Osteoblast (primary cell): Measurements from ENCODE around the gene NFYA. TPM values are rescaled to one million over a fixed set of nuclear protein-coding genes. Genes with fewer than 3 reads are reported as not detected.
A peak's percentile ranks its signal among the peaks of the same experiment; 100 is the strongest.

Source experiments
- DNase-seq: peaks from one replicate; pipeline ENCODE4 v3.0.0; 2011; ENCODE audit warnings: low spot score, mixed read lengths; ENCODE audit not compliant: insufficient read length; ENCODE audit errors: missing footprints
- H2AFZ ChIP-seq: 2 replicates; pipeline ENCODE4 v1.6.0; 2011; ENCODE audit warnings: mild to moderate bottlenecking, low read length
- H3K27ac ChIP-seq: 2 replicates; pipeline ENCODE4 v1.5.1; 2011; ENCODE audit warnings: mild to moderate bottlenecking, low read depth, low read length, moderate library complexity
- H3K27me3 ChIP-seq: 2 replicates; pipeline ENCODE4 v1.6.0; 2012; ENCODE audit warnings: mild to moderate bottlenecking, control low read depth, inconsistent platforms, low read length, moderate library complexity; ENCODE audit not compliant: insufficient read depth
- H3K36me3 ChIP-seq: 2 replicates; pipeline ENCODE4 v1.5.1; 2011; ENCODE audit warnings: mild to moderate bottlenecking, low read length, control low read depth, moderate library complexity; ENCODE audit not compliant: insufficient read depth
- H3K4me1 ChIP-seq: 2 replicates; pipeline ENCODE4 v1.5.1; 2011; ENCODE audit warnings: mild to moderate bottlenecking, low read length, control low read depth, moderate library complexity; ENCODE audit not compliant: insufficient read depth
- H3K4me2 ChIP-seq: 2 replicates; pipeline ENCODE4 v1.6.0; 2011; ENCODE audit warnings: mild to moderate bottlenecking, low read length; ENCODE audit not compliant: insufficient read depth
- H3K4me3 ChIP-seq: fragments of 200-600 bp; sonication (generic); 3 replicates; pipeline ENCODE4 v1.5.1; 2012; ENCODE audit warnings: mild to moderate bottlenecking, low read length, inconsistent platforms; ENCODE audit not compliant: insufficient read depth
- H3K79me2 ChIP-seq: 2 replicates; pipeline ENCODE4 v1.6.0; 2012; ENCODE audit warnings: mild to moderate bottlenecking, low read length, control low read depth, inconsistent platforms; ENCODE audit not compliant: insufficient read depth
- H3K9me3 ChIP-seq: 2 replicates; pipeline ENCODE4 v1.5.1; 2011; ENCODE audit warnings: low read depth, low read length, control low read depth
- H4K20me1 ChIP-seq: 2 replicates; pipeline ENCODE4 v1.6.0; 2012; ENCODE audit warnings: mild to moderate bottlenecking, low read length, control low read depth; ENCODE audit not compliant: insufficient read depth
- CTCF ChIP-seq: IDR thresholded peaks from 2 replicates; pipeline ENCODE4 v1.5.1; 2011; ENCODE audit warnings: mild to moderate bottlenecking, low read depth, low read length, moderate library complexity; ENCODE audit errors: extremely low read depth
- total RNA-seq: library from RNA; depleted of rRNA; stranded (reverse); fragments of >200 nt; gene quantifications from 2 replicates; pipeline ENCODE4 v1.2.3, GENCODE V29; 2012

NFYA gene
- 8.0 and 9.4 TPM in 2 replicates for total RNA-seq

DNA sequence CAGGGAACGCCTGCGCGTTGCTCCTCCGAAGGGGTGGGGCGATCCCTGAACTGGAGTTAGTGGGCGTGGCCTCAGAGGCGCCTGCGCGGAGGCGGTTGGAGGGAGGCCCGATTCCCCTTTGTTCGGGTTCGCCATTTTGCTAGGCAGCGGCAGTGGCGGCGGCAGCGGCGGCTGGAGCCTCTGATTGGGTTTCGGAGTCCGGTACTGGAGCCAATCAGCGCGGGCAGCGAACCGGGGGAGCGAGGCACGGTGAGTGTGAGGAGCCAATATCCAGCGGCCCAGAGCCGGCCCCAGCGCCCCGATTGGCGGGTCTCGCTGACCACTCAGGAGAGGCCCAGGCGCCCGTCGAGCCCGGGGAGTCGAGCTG lies at the start of gene NFYA:
Gene NFYA, plus strand, starts transcription at position 139 of the 367 bp plus-strand sequence. CDS start 6,116 bp downstream, outside the sequence.
- Histone ChIP-seq H2AFZ (peak within 1 kb of the TSS; percentile 95), H3K9me3 (no peaks in the 10 kb centered on the region), H3K79me2 (peaks cover 42% of the 10 kb centered on the region), H3K4me2 (peak within 1 kb of the TSS; percentile 100), H3K27ac (peak within 1 kb of the TSS; percentile 94), H4K20me1 (peaks cover 7% of the 10 kb centered on the region), H3K4me1 (peaks cover 21% of the 10 kb centered on the region), H3K27me3 (no peaks in the 10 kb centered on the region), H3K4me3 (peak within 1 kb of the TSS; percentile 87), H3K36me3 (peaks cover 2% of the 10 kb centered on the region)
- peak; percentile 99 for DNase-seq
- no peak for TF ChIP-seq CTCF

DNA sequence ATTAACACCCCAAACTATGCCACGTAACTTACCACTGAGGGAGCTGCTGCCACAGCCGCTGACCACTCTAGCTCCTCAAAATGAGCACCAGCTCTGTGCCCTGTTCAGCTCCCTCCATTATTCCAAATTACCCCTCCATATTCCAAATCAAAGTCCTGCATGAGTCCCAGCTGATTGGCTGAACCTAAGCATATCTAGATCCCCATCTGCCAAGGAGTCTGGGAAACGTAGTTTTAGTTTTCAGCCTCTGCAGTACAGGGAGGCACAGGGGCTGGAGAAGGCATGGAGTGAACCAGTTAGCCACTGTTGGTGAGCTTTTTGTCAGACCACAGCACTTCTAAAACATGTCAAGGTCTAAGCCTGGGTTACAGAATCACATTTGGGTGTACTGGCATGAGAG lies 49.7 kb upstream of the NFYA start:
- Histone ChIP-seq H2AFZ (no peak overlapping the region), H3K27ac (no peak overlapping the region), H3K4me3 (no peak overlapping the region), H3K79me2 (no peaks in the 10 kb centered on the region), H3K9me3 (no peaks in the 10 kb centered on the region), H3K4me1 (peaks cover 9% of the 10 kb centered on the region), H3K36me3 (no peaks in the 10 kb centered on the region), H3K27me3 (peaks cover 3% of the 10 kb centered on the region), H4K20me1 (no peaks in the 10 kb centered on the region), H3K4me2 (no peak overlapping the region)
- no peak for TF ChIP-seq CTCF
- DNase-seq: peak; percentile 83

DNA sequence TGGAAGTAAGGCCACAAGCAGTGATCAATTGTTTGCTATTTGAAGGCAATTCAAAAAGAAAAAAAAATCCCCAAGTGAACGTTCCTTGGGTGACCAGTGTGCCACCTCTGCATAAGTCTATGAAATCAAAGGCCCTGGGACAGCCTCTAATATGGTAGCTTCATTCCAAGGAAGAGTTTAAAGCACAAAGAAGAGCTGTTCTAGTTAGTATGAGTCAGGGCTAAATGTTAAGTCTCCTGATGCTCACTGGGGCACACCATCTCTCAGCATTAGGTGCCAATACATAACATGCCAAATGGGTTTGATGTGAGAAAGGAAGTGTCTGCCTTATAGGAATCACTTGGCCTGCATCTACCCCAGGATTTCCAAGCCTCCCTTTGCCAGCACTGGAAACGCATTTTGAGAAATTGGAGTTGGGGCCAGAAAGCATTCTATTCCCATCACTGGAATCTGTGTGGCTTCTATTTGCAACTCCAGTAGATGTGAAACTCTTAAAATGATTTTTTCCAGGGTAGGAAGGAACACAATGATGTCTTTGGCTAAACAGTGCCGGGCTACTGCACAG lies 46.7 kb upstream of the NFYA start:
- no peak overlapping the region for H3K27ac ChIP-seq
- no peaks in the 10 kb centered on the region for H3K36me3 ChIP-seq
- no peak overlapping the region for H3K4me3 ChIP-seq
- TF ChIP-seq CTCF: no peak
- no peaks in the 10 kb centered on the region for H4K20me1 ChIP-seq
- H3K79me2 ChIP-seq: no peaks in the 10 kb centered on the region
- H3K9me3 ChIP-seq: no peaks in the 10 kb centered on the region
- peaks cover 3% of the 10 kb centered on the region for H3K27me3 ChIP-seq
- DNase-seq: peak; percentile 82
- H3K4me1 ChIP-seq: peaks cover 12% of the 10 kb centered on the region
- no peak overlapping the region for H2AFZ ChIP-seq
- no peak overlapping the region for H3K4me2 ChIP-seq

DNA sequence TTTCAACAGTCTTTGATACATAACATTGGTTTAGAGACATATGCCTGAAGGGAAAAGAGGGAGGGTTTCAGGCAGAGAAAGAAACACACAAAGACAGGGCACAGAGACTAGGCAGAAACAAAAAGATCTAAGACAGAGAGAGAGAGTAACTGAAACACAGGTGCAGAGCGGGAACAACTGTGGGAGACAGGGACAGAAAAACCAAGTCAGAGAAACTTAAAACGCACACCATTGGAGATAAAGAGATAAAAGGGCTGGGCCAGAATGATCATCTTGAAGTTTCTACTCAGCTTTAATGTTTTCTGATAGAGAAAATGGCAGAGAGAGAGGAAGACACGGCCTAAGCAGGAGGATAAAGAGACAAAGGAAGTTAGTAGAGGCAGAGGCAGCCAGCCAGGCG lies 45.5 kb upstream of the NFYA start:
- H3K4me2 ChIP-seq: peak overlapping the region; percentile 90

More for the DNA sequence above, 45.5 kb upstream of the NFYA start:
- peaks cover 3% of the 10 kb centered on the region for H3K27me3 ChIP-seq
- no peaks in the 10 kb centered on the region for H3K36me3 ChIP-seq
- H3K4me3 ChIP-seq: peak overlapping the region; percentile 70
- no peak overlapping the region for H3K27ac ChIP-seq
- peaks cover 9% of the 10 kb centered on the region for H3K4me1 ChIP-seq
- no peaks in the 10 kb centered on the region for H3K79me2 ChIP-seq
- no peaks in the 10 kb centered on the region for H3K9me3 ChIP-seq
- H4K20me1 ChIP-seq: no peaks in the 10 kb centered on the region
- no peak for DNase-seq
- peak overlapping the region; percentile 96 for H2AFZ ChIP-seq
- TF ChIP-seq CTCF: no peak
